Measurements from ENCODE around the gene TMEM179. TPM values are rescaled to one million over a fixed set of nuclear protein-coding genes. Genes with fewer than 3 reads are reported as not detected.

Gene TMEM179
- total and polyA plus RNA-seq, 10 of the 15 experiments (the other 5 are each of a cell fraction or from before 2014, with no cell fraction given): not detected

DNA sequence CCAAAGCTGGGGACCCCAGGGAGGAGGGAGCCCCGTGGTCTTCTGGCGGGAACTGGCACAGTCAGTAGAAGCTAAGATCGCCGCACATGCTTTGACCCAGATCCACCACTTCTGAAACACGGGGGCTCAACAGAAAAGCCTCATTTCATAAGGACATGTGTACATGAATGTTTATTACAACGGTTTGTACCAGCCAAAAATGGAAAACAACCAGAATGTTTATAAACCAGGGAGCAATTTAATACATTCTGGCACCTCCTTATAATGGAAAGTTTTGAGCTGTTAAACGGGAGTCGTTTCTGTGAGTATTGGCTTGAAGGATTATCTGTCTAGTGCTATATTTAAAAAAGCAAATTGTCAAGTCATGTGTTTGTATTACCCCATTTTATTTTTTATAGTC, 7.3 kb upstream of the TMEM179 start (continued):
- no peak for TF ChIP-seq PAX5 (IDR thresholded peaks at IDR 0.05; ENCODE audit: borderline replicate concordance, low read depth, low read length)

DNA sequence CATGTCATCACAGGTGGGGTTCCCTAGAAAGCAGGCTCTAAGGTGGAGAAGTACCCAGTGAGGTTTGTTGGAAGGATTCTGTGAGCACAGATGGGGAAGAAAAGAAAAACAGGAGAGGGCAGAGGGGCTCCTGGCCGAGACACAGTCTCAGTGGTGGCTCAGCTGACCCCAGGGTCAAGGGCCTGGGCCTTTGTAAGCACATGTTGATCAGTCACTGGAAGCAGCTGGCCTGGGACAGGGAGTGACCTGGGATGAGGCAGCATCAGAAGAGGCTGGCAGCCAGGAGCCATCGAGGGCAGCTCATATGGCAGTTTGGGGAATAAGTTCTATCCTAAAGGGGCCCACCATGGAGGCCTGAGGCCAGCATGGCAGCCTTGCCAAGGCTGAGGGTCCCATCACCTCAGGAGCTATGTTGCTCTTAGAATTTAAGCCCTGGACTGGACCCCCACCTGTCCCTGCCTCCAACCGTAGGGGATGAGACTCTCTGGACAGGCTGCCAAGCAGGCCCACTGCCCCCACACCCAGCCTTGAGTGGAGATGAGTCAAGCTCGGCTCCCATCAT, 6.3 kb upstream of the TMEM179 start:
- no peak for ATAC-seq
- peaks cover 3 to 5% of the 10 kb centered on the region in 2 experiments for H3K27me3 ChIP-seq (replicated peaks in 1 of 2; ENCODE audit: control insufficient read depth in 2 of 2, insufficient read depth in 2 of 2, low read length in 1 of 2)
- TF ChIP-seq CBX5 (IDR thresholded peaks at IDR 0.05; ENCODE audit: low read depth) (no peak), RUNX3 (IDR thresholded peaks at IDR 0.05; ENCODE audit: low read length) (no peak), POU2F2 (IDR thresholded peaks at IDR 0.05; ENCODE audit: borderline replicate concordance, low read depth, low read length) (no peak), NFYA (IDR thresholded peaks at IDR 0.05; ENCODE audit: borderline replicate concordance, low read depth, low read length) (no peak), MYB (IDR thresholded peaks at IDR 0.05; ENCODE audit: borderline replicate concordance, low read depth, low read length) (no peak), LARP7 (IDR thresholded peaks at IDR 0.05) (no peak), BHLHE40 (IDR thresholded peaks at IDR 0.05; ENCODE audit: borderline replicate concordance in 1 of 2, low read depth in 2 of 2, low read length in 1 of 2) (no peak)
- no peak for FAIRE-seq
- H3K4me3 ChIP-seq: no peak overlapping the region
- ChIA-PET POLR2A (no interaction called here), CTCF (no interaction called here), SMC1A (ENCODE audit: uncharacterized antibody, unreplicated experiment) (no interaction called here), RAD21 (ENCODE audit: unreplicated experiment) (no interaction called here)
- H3K36me3 ChIP-seq (ENCODE audit: control insufficient read depth in 2 of 2, insufficient read depth in 2 of 2, low read length in 1 of 2): no peaks in the 10 kb centered on the region
- no peak overlapping the region for H3K9ac ChIP-seq (ENCODE audit: control insufficient read depth, insufficient read depth, low read length)
- no TSS peak for BruUV-seq (replicated peaks)
- 0% methylated on average over 4 of the region's 4 CpGs for WGBS (ENCODE audit: insufficient coverage, insufficient replicate concordance, low lambda C conversion rate, missing lambda C conversion rate)
- DNase-seq (ENCODE audit: low read depth, low spot score): no peak
- in situ Hi-C loops (cut with MboI) (no loop called here), intact Hi-C loops (cut with micrococcal nuclease; ENCODE audit: unreplicated experiment) (no loop called here)
- no peaks in the 10 kb centered on the region for H3K4me1 ChIP-seq (ENCODE audit: control insufficient read depth, insufficient read depth, low read length)
- H3K79me2 ChIP-seq (ENCODE audit: control insufficient read depth, insufficient read depth, low read length): no peaks in the 10 kb centered on the region
- H3K27ac ChIP-seq (ENCODE audit: control insufficient read depth, insufficient read depth): no peak overlapping the region
- no peak overlapping the region for H2AFZ ChIP-seq (ENCODE audit: control insufficient read depth, low read depth, low read length)
- 0 out of 2 replicates have a peak, but pooled peaks cover 3% of the 10 kb centered on the region for H4K20me1 ChIP-seq (ENCODE audit: control insufficient read depth, insufficient read depth)
- H3K9me3 ChIP-seq (replicated peaks; ENCODE audit: control insufficient read depth, insufficient read depth, low read length): no peaks in the 10 kb centered on the region
- no peak overlapping the region for H3K4me2 ChIP-seq (ENCODE audit: control insufficient read depth, insufficient read depth)
